Left forelimb (tissue), 1 donor: ENCODE data around the gene TMCO4.
"Not testable (repeated sequence)": the region's sequence is repeated elsewhere in the genome, so short reads cannot be mapped to it uniquely, and the experiment has no call there.

ENCODE experiments used
- DNase-seq: peaks from one replicate; pipeline ENCODE4 v3.0.0-alpha.2; 2018; ENCODE audit warnings: low spot score

Gene TMCO4

DNA sequence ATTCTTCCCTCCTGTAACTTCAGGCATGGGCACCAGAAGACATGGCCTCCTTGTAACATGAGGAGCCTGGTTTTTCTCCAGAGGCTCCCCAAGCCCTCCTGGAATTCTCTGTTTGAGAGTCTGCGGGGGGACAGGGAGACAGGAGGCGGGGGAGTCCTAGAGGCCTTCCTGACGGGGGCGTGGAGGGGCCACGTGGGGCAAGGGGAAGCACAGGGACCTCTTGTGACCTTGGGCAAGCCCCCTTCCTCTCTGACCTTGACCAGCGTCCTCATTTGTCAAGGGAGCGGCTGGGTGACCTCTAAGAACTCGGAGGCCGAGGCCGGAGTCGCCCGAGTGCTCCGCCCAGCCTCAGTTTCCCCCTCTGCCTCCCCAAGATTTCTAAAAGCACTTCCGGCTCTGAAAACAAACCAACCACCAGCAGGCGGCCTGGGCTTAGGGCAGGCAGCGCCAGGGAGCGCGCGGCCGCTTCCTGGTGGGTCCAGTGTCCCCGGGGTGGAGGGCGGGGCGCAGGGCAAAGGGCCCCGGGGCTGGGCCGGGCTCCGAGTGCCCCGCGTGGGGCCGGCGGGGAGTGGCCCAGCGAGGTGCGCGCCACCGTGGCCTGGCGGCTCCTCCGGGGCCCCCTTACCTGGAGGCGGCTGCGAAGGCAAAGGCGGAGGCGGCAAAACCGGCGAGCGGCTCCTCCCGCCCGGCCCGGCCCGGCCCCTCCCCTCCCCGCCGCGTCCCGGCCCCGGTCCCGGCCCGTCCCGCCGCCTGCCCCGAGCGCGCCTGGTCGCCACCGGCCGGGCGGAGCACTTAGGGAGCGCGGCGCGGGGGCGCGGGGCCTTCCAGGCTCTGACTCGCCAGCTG is at the start of gene TMCO4:
Gene TMCO4, minus strand, starts transcription at position 687 of the 846 bp plus-strand sequence. CDS start 19,158 bp downstream, outside the sequence.
- DNase-seq = no peak

DNA sequence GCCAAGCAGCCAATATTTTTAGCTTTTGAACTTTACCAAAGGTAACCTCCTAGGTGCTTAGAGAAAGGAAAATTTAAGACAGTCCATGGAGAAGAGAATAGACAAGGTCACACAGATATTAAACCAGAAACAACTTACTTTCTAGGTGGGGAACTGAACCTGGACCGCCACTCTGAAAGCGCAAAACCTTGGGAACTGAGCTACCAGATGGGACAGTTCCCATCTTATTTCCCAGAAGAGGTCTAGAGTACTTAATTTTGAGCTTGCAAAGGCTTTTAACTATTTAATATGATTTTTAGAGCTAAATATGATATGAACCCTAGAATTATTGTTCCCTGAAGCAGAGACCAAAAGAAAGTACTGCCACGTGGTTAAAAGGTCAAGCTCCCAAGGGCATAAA is 49.6 kb upstream of the TMCO4 start:
- DNase-seq = not testable (repeated sequence)

DNA sequence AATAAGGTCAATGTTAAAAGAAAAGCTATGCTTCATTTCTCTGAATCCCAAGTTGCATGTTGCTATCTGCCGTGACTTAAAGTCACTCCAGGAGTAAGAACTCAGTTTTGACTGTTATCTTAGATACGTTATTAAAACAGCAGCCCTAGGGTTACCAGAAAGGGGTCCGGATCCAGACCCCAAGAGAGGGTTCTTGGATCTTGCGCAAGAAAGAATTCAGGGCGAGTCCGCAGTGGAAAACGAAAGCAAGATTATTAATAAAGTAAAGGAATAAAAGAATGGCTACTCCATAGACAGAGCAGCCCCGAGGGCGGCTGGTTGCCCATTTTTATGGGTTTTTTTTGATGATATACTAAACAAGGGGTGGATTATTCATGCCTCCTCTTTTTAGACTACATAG is 47.6 kb upstream of the TMCO4 start:
- DNase-seq = not testable (repeated sequence)

GRCh38 chr1:19846338-19846737 is 46.6 kb upstream of the TMCO4 start:
- DNase-seq = no peak

- no peak for DNase-seq
Measured at GRCh38 chr1:19845555-19845954, 45.8 kb upstream of the TMCO4 start.

GRCh38 chr1:19844731-19845495 is 45.2 kb upstream of the TMCO4 start:
- DNase-seq = no peak

GRCh38 chr1:19840228-19840627 is 40.5 kb upstream of the TMCO4 start:
- DNase-seq = no peak

- no peak for DNase-seq
Measured at GRCh38 chr1:19837866-19838265, 38.1 kb upstream of the TMCO4 start.

DNA sequence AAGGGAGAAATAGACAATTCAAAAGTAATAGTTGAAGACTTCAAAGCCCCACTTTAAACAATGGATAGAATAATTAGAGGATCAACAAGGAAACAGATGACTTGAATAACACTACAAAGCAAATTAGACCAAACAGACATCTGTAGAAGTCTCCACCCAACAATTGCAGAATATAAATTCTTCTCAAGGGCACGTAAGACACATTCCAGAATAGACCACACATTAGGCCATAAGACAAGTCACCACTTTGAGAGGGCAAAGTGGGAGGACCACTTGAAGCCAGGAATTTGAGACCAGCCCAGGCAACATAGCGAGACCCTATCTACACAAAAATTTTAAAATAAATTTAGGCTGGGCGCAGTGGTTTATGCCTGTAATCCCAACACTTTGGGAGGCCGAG is 35.9 kb upstream of the TMCO4 start:
- no peak for DNase-seq

- DNase-seq = no peak
Measured at GRCh38 chr1:19831441-19831840, 31.7 kb upstream of the TMCO4 start.

DNA sequence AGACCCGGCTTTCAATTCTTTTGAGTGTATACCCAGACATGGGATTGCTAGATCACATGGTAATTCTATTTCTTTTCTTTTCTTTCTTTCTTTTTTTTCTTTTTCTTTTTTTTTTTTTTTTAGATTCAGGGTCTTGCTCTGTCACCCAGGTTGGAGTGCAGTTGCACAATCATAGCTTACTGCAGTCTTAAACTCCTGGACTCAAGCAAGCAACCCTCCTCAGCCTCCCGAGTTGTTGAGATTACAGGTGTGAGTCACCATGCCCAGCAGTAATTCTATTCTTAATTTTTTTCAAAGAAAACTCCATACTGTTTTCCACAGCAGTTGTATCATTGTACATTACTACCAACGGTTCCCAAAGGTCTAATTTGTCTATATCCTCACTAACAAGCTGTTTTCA is 28.8 kb upstream of the TMCO4 start:
- DNase-seq = no peak

GRCh38 chr1:19825298-19825697 is 25.6 kb upstream of the TMCO4 start:
- no peak for DNase-seq

GRCh38 chr1:19824541-19824940 is 24.8 kb upstream of the TMCO4 start:
- DNase-seq = no peak

DNA sequence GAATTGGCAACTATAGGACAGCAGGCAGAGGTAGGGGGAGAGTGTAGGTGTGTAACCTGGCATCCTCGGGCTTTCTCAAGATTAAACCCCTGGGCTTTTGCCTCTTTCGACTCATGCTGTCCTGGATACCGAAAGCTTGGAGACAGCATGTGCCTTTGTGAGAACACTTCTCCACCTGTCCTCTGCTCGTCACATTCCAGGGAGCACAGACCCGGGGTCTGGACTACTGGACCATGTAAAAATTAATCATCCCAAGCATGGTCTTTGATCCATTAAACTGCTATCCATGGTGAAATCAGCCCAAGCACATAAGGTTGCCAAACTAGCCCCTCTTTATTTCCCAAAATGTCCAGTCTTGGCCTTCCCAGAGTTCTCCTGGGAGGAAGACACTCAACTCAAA is 24.3 kb upstream of the TMCO4 start:
- DNase-seq = no peak

- no peak for DNase-seq
Measured at GRCh38 chr1:19819701-19820100, 20.0 kb upstream of the TMCO4 start.

DNA sequence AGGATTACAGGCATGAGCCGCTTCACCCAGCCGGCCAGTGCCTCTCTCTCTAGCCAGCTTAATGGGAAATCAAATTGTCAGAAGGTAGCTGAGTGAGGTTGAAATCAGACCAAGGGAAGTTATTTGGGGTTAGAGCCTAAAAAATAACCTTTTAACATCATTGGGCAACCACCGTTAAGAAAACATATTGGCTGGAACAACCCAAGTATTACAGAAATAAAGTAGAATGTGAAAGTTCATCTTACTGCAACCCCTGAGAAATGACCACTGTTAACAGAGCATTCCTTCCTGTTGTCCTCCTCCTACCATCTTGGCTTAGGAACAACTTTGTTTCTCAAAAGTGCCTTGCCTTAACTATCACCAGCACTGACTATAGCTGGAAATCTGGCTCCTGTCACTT is 18.6 kb upstream of the TMCO4 start:
- DNase-seq = no peak

DNA sequence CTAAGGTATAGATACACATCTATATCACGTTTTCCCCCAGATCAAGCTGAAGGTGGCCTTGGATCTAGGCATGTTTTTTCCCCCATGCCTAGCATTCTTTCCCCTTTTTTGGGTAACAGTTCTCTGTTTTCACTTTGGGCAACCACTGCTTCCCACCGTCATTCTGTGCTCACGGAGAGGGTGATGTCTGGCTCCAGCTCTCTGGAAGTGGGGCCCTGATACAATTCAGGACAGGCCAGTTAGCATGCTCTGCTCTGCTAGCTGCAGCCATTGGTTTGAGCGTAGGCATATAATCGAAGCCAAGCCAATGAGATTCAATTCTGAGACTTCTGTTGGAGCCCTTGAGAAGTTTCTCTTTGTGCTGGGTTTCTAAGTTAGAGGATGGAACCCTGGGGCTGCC is 17.4 kb upstream of the TMCO4 start:
- DNase-seq = no peak

DNA sequence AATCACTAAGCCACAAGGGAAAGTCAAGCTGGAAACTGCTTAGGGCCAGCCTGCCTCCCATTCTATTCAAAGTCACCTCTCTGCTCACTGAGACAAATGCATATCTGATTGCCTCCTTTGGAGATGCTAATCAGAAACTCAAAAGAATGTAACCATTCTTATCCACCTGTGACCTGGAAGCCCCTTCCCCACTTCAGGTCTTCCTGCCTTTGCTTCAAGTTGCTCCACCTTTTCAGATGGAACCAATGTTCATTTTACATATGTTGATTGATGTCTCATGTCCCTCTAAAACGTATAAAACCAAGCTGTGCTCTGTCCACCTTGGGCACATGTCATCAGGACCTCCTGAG is 17.0 kb upstream of the TMCO4 start:
- not testable (repeated sequence) for DNase-seq

DNA sequence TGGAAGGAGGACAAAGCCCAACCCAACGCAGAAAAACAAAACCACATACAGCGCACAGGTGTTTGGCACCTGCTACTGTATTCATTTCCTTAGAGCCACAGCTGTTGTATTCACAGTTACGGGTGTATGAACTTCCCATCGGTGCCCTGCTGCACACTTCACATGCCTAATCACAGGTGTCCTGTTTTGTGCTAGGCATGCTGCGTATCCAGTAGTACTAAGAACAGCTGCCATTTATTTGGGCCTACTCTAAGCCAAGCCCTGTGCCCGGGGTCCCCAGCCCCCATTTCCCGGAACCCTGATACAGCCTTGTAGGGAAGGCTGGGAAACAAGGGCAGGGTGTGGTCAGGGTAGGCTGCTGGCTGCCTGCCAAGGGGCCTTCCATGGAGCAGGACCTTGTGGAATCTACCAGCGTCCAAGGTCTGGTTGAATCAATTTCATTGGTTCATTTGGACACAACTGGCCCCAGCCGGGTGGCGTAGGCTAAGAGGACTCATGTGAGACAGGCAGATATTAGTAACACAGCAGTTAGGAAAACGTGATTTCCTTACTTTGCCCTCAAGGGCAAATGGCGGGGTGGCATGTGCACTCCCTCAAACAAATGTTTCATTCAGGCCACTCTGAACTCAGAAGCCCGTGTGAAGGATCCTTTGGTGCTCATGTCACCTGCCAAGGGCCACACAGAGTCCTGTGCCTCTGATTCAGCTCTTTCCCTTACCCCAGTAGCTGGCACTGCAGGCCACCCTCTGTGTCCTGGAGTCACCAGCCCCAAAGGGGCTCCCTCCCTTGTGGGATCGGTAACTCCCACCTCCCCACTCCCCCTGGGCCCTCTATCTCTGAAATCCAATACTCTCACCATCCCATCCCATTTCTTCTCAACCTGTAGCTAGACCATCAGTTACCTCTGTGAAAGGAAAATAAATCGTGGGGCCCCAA is 16.4 kb upstream of the TMCO4 start:
- DNase-seq = no peak

- DNase-seq = no peak
Measured at GRCh38 chr1:19814681-19815503, 15.2 kb upstream of the TMCO4 start, which contains the start of gene RNF186. RNF186 (minus strand) TSS chr1:19815283; CDS start chr1:19815101, 182 bp downstream.

- DNase-seq = no peak
Measured at GRCh38 chr1:19814244-19814661, 14.5 kb upstream of the TMCO4 start.
